IMR-90 (cell line): ENCODE measurements around the gene OARD1. TPM values are rescaled to one million over a fixed set of nuclear protein-coding genes. Genes with fewer than 3 reads are reported as not detected.

Experiments
- ATAC-seq: fragments of 200-7000 bp; cut with Tn5 transposase; 2 replicates; pipeline ENCODE4 v1.9.1; 2020; ENCODE audit warnings: low read depth, mild to moderate bottlenecking, moderate library complexity
- BruUV-seq: library from RNA; stranded (reverse); fragments of 400-500 nt; replicated peaks from 2 replicates; lab custom pipeline; 2021; lab: Mats Ljungman, UMichigan
- CTCF ChIA-PET: fragments of 300-600 bp; formaldehyde crosslinking; extraction: SDS; loops from one replicate; lab custom pipeline; 2021; ENCODE audit warnings: antibody characterized with exemption; lab: Yijun Ruan, JAX
- POLR2A ChIA-PET: fragments of 300-600 bp; sonication (Branson Sonifier 250); formaldehyde crosslinking; loops from one replicate; lab custom pipeline; 2022; ENCODE audit warnings: antibody characterized with exemption; ENCODE audit not compliant: unreplicated experiment; lab: Charles Lee
- DNase-seq: peaks from one replicate; pipeline ENCODE4 v3.0.0; 2013
- H2AFZ ChIP-seq: replicated peaks from 2 replicates; pipeline ENCODE3; 2013; ENCODE audit warnings: low read length, mild to moderate bottlenecking; ENCODE audit not compliant: poor library complexity
- H2AK5ac ChIP-seq: 2 replicates; pipeline ENCODE4 v1.6.1; 2013; ENCODE audit warnings: low read depth, low read length, inconsistent platforms
- H2AK9ac ChIP-seq: replicated peaks from 2 replicates; pipeline ENCODE3; 2013; ENCODE audit warnings: mild to moderate bottlenecking, low read depth, low read length, moderate library complexity; ENCODE audit not compliant: poor library complexity
- H2BK120ac ChIP-seq: 2 replicates; pipeline ENCODE4 v1.6.1; 2013; ENCODE audit warnings: low read depth, low read length, inconsistent platforms
- H2BK15ac ChIP-seq: 3 replicates; pipeline ENCODE4 v1.6.1; 2013; ENCODE audit warnings: low read depth, low read length, inconsistent platforms
- H2BK20ac ChIP-seq: 2 replicates; pipeline ENCODE4 v1.6.1; 2013; ENCODE audit warnings: low read depth, mild to moderate bottlenecking, inconsistent platforms, low read length, moderate library complexity
- H2BK5ac ChIP-seq: 2 replicates; pipeline ENCODE4 v1.6.1; 2013; ENCODE audit warnings: mild to moderate bottlenecking, low read depth, low read length, inconsistent platforms; ENCODE audit not compliant: poor library complexity, severe bottlenecking
- H3K14ac ChIP-seq: replicated peaks from 2 replicates; pipeline ENCODE4 v1.6.1; 2013; ENCODE audit warnings: low read depth, low read length, inconsistent platforms
- H3K18ac ChIP-seq: 2 replicates; pipeline ENCODE4 v1.6.1; 2013; ENCODE audit warnings: low read depth, low read length, control low read depth
- H3K23ac ChIP-seq: 2 replicates; pipeline ENCODE4 v1.6.1; 2013; ENCODE audit warnings: low read depth, low read length, inconsistent platforms
- H3K27ac ChIP-seq: 2 replicates; pipeline ENCODE4 v1.5.1; 2013; ENCODE audit warnings: mild to moderate bottlenecking, control low read depth, low read length; ENCODE audit not compliant: insufficient read depth
- H3K27me3 ChIP-seq: 2 replicates; pipeline ENCODE4 v1.6.1; 2013; ENCODE audit warnings: low read length; ENCODE audit not compliant: control insufficient read depth, insufficient read depth
- H3K36me3 ChIP-seq: 2 replicates; pipeline ENCODE4 v1.6.1; 2013; ENCODE audit warnings: low read length, mixed read lengths; ENCODE audit not compliant: control insufficient read depth, insufficient read depth
- H3K4ac ChIP-seq: 2 replicates; pipeline ENCODE4 v1.6.1; 2013; ENCODE audit warnings: low read depth, low read length, inconsistent platforms
- H3K4me1 ChIP-seq: 2 replicates; pipeline ENCODE4 v1.6.1; 2013; ENCODE audit warnings: low read length, mixed read lengths; ENCODE audit not compliant: control insufficient read depth, insufficient read depth
- H3K4me2 ChIP-seq: 2 replicates; pipeline ENCODE4 v1.6.1; 2013; ENCODE audit warnings: low read depth, mild to moderate bottlenecking, control low read depth, low read length, moderate library complexity
- H3K4me3 ChIP-seq: 2 replicates; pipeline ENCODE4 v1.5.1; 2013; ENCODE audit warnings: low read depth, mild to moderate bottlenecking, control low read depth, low read length, moderate library complexity; ENCODE audit not compliant: insufficient read depth
- H3K56ac ChIP-seq: 2 replicates; pipeline ENCODE4 v1.6.1; 2013; ENCODE audit warnings: low read length, inconsistent platforms; ENCODE audit not compliant: insufficient read depth; ENCODE audit errors: extremely low read depth
- H3K79me1 ChIP-seq, 2 experiments: 2 replicates each; pipeline ENCODE4 v1.6.1; 2013; ENCODE audit warnings: low read length in 2 of 2, inconsistent platforms in 1 of 2, low read depth in 1 of 2
- H3K9ac ChIP-seq: 2 replicates; pipeline ENCODE4 v1.6.1; 2013; ENCODE audit warnings: low read depth, low read length, control low read depth
- H3K9me1 ChIP-seq: 2 replicates; pipeline ENCODE4 v1.6.1; 2013; ENCODE audit warnings: low read length, inconsistent platforms; ENCODE audit not compliant: insufficient read depth
- H3K9me3 ChIP-seq: 2 replicates; pipeline ENCODE4 v1.6.1; 2013; ENCODE audit warnings: low read length; ENCODE audit not compliant: control insufficient read depth, insufficient read depth
- H4K20me1 ChIP-seq: 2 replicates; pipeline ENCODE4 v1.6.1; 2013; ENCODE audit warnings: low read length, inconsistent platforms; ENCODE audit not compliant: insufficient read depth
- H4K5ac ChIP-seq: 2 replicates; pipeline ENCODE4 v1.6.1; 2013; ENCODE audit warnings: mild to moderate bottlenecking, low read depth, low read length, control low read depth
- H4K8ac ChIP-seq, 2 experiments: 2 replicates each; pipeline ENCODE4 v1.6.1; 2013; ENCODE audit warnings: low read depth in 2 of 2, low read length in 2 of 2, control low read depth in 1 of 2, inconsistent platforms in 1 of 2
- H4K91ac ChIP-seq: 2 replicates; pipeline ENCODE4 v1.6.1; 2013; ENCODE audit warnings: low read depth, low read length, inconsistent platforms; ENCODE audit not compliant: insufficient read depth
- CEBPB ChIP-seq: IDR thresholded peaks from 2 replicates; pipeline ENCODE4 v1.6.1; 2012; ENCODE audit warnings: low read depth, low read length, improper control_type of control experiment
- MAZ ChIP-seq: IDR thresholded peaks from 2 replicates; pipeline ENCODE4 v1.6.1; 2012; ENCODE audit warnings: low read depth, mild to moderate bottlenecking, low read length, improper control_type of control experiment, moderate library complexity, borderline replicate concordance
- MXI1 ChIP-seq: IDR thresholded peaks from 2 replicates; pipeline ENCODE4 v1.6.1; 2012; ENCODE audit warnings: low read depth, mild to moderate bottlenecking, low read length, moderate library complexity, borderline replicate concordance
- RAD21 ChIP-seq: IDR thresholded peaks from 2 replicates; pipeline ENCODE4 v1.6.1; 2012; ENCODE audit warnings: low read length, improper control_type of control experiment
- RFX5 ChIP-seq: IDR thresholded peaks from 2 replicates; pipeline ENCODE4 v1.8.0; 2012; ENCODE audit warnings: low read depth, mild to moderate bottlenecking, low read length, moderate library complexity
- SMC3 ChIP-seq: fragments of 150-350 bp; IDR thresholded peaks from 2 replicates; pipeline ENCODE4 v1.6.1; 2016; ENCODE audit warnings: low read depth, mild to moderate bottlenecking, antibody characterized with exemption, low read length, moderate library complexity
- WGBS, 2 experiments: methylation state at CpG; one replicate each; pipeline versions ENCODE4 v1.1.5 to v1.1.7; 2013; ENCODE audit warnings: missing lambda C conversion rate in 2 of 2; ENCODE audit not compliant: insufficient read length in 1 of 2; ENCODE audit errors: extremely low coverage in 2 of 2; 5-methylcytosine and 5-hydroxymethylcytosine counted together
- dilution Hi-C: fragments of 300-500 bp; cut with HindIII; formaldehyde crosslinking; loops from one replicate; pipeline ENCODE4 v1.14.3; 2018; ENCODE audit warnings: low sequenced_read_pairs; ENCODE audit not compliant: unreplicated experiment
- in situ Hi-C: fragments of 300-500 bp; cut with MboI; formaldehyde crosslinking; loops from 3 replicates; pipeline ENCODE4 v1.14.3; 2019; ENCODE audit warnings: low sequenced_read_pairs, inconsistent platforms, mixed read lengths
- intact Hi-C: fragments of 100-400 bp; cut with micrococcal nuclease; formaldehyde crosslinking; loops from 2 replicates; pipeline ENCODE4 v1.10.0; 2022
- polyA plus RNA-seq, 3 experiments: library from polyadenylated mRNA; depleted of rRNA; stranded (reverse); fragments of >200 nt; gene quantifications; 2 replicates each; pipeline ENCODE4 v1.2.3, GENCODE V29; 2012; ENCODE audit warnings: low replicate concordance in 1 of 3
- total RNA-seq: library from RNA; depleted of rRNA; stranded (reverse); fragments of >200 nt; gene quantifications from 2 replicates; pipeline ENCODE4 v1.2.3, GENCODE V29; 2012
- TF ChIP-seq, protein P1 (sequence below): fragments of 150-350 bp; IDR thresholded peaks from 2 replicates; pipeline ENCODE4 v1.6.1; 2016; ENCODE audit warnings: low read depth, mild to moderate bottlenecking, low read length, moderate library complexity, borderline replicate concordance

The OARD1 gene
- total and polyA plus RNA-seq, 2 of the 4 experiments (the other 2 are of a cell fraction), result 2.3 to 5.5 TPM

- H2BK20ac ChIP-seq, result no peak overlapping the region
- H3K9me3 ChIP-seq, result no peaks in the 10 kb centered on the region
- H3K4me2 ChIP-seq, result no peak overlapping the region
- H3K14ac ChIP-seq, result no peak overlapping the region
- no peak overlapping the region for H4K5ac ChIP-seq
- H3K23ac ChIP-seq, result no peak overlapping the region
- intact Hi-C loops, result no loop called here
- ATAC-seq (no peak), DNase-seq (no peak)
- no peak overlapping the region for H3K9ac ChIP-seq
- no peak overlapping the region for H2BK15ac ChIP-seq
- H2AFZ ChIP-seq, result no peak overlapping the region
- ChIA-PET POLR2A (no interaction called here), CTCF (no interaction called here)
- H4K20me1 ChIP-seq, result no peaks in the 10 kb centered on the region
- no peak overlapping the region for H2BK120ac ChIP-seq
- TF ChIP-seq RAD21, result no peak
- no peak for TF ChIP-seq MXI1
- TF ChIP-seq SMC3, result no peak
- TF ChIP-seq RFX5, result no peak
- TF ChIP-seq MAZ, result no peak
- TF ChIP-seq, protein P1, sequence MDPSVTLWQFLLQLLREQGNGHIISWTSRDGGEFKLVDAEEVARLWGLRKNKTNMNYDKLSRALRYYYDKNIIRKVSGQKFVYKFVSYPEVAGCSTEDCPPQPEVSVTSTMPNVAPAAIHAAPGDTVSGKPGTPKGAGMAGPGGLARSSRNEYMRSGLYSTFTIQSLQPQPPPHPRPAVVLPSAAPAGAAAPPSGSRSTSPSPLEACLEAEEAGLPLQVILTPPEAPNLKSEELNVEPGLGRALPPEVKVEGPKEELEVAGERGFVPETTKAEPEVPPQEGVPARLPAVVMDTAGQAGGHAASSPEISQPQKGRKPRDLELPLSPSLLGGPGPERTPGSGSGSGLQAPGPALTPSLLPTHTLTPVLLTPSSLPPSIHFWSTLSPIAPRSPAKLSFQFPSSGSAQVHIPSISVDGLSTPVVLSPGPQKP, result no peak
- TF ChIP-seq CEBPB, result no peak
- no peak overlapping the region for H2AK5ac ChIP-seq
- no peak overlapping the region for H4K91ac ChIP-seq
- peaks cover 24 to 27% of the 10 kb centered on the region in 2 experiments for H3K79me1 ChIP-seq
- no peaks in the 10 kb centered on the region for H3K27me3 ChIP-seq
- in situ Hi-C loops, result no loop called here
- no CpG with 5 or more reads among the region's 2 CpGs for WGBS, 2 experiments
- H3K56ac ChIP-seq, result no peak overlapping the region
- no peak overlapping the region for H3K4me3 ChIP-seq
- H3K36me3 ChIP-seq, result peaks cover 14% of the 10 kb centered on the region
- H2BK5ac ChIP-seq, result no peak overlapping the region
- H3K27ac ChIP-seq, result no peak overlapping the region
- no peaks in the 10 kb centered on the region for H3K4me1 ChIP-seq
- H4K8ac ChIP-seq, result no peak overlapping the region
- no peak overlapping the region for H3K4ac ChIP-seq
- dilution Hi-C loops, result no loop called here
- no peaks in the 10 kb centered on the region for H3K9me1 ChIP-seq
- no peak overlapping the region for H2AK9ac ChIP-seq
- no TSS peak for BruUV-seq
- H3K18ac ChIP-seq, result no peak overlapping the region
These were observed 8.5 kb upstream of the OARD1 start for GRCh38 chr6:41080621-41081020.
